BLaER1 treated with 17β-estradiol and CSF1 and Interleukin-3, amounts not matched to agents 10 nM and 100 nM (cell line): ENCODE results near the gene ZNF423.

Experiments
- H3K27ac ChIP-seq, 11 experiments: shearing (Covaris generic); formaldehyde crosslinking; 2 replicates each; pipeline ENCODE4 v1.8.1; 2022
- H3K27me3 ChIP-seq, 11 experiments: shearing (Covaris generic); formaldehyde crosslinking; 2 replicates each; pipeline ENCODE4 v1.8.1; 2022
- H3K36me3 ChIP-seq, 11 experiments: shearing (Covaris generic); formaldehyde crosslinking; 2 replicates each; pipeline ENCODE4 v1.8.1; 2022
- H3K4me1 ChIP-seq, 10 experiments: shearing (Covaris generic); formaldehyde crosslinking; 2 replicates each; pipeline ENCODE4 v1.8.1; 2022
- H3K4me2 ChIP-seq, 11 experiments: shearing (Covaris generic); formaldehyde crosslinking; 2 replicates each; pipeline ENCODE4 v1.8.1; 2022
- H3K4me3 ChIP-seq, 10 experiments: shearing (Covaris generic); formaldehyde crosslinking; 2 replicates each; pipeline ENCODE4 v1.8.1; 2022
- H3K9ac ChIP-seq, 11 experiments: shearing (Covaris generic); formaldehyde crosslinking; 2 replicates each; pipeline ENCODE4 v1.8.1; 2022
- H3K9me3 ChIP-seq, 11 experiments: shearing (Covaris generic); formaldehyde crosslinking; replicated peaks in 1 of 11; 2 replicates each; pipeline ENCODE4 v1.8.1; 2022
- H4K20me1 ChIP-seq, 11 experiments: shearing (Covaris generic); formaldehyde crosslinking; 2 replicates each; pipeline ENCODE4 v1.8.1; 2022
- Cebpa-rat ChIP-seq, 11 experiments: shearing (Covaris generic); IDR thresholded peaks; 2 replicates each; pipeline ENCODE4 v1.8.1; 2022

Gene ZNF423

DNA sequence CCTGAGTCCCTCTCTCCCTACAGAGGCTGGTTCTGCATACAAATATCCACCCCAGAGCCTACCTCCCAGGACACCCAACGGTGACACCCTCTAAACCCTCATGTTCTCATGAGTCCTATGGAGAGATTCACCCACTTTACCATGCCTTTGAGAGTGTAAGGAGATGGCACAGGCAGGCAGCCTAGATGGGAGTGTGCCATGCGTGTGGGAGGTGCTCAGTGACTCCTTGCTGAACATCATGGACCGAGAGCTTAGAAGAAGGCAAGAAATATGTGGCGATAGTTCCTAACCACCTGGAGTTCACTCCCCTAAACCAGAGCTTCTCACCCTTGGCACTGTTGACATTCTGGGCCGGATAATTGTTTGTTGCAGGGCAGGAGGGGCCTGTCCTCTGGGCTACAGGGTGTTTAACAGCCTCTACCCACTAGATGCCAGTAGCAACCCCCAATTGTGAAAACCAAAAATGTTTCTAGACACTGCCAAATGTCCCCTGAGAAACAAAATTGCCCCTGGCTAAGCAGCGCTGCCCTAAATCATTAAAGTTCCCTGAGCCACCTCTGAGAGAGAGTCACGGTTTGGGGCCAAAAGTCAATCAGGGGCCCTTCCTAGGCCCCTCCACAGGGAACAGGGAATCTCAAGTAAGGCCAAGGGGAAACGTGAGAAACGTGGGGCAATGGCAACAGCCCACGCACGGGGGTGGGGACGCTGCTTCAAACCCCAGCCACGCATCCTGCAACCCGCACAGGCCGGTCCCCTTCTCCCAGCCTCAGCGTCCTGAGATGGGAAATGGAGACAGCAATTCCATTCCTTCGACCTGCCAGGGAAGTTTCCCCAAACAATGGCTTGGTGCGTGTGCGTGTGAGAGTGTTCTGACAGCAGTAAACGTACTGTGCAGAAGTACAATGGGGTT, 415.5 kb downstream of the ZNF423 start:
- no peaks in the 10 kb centered on the region for H3K9me3 ChIP-seq
- peak overlapping the region in 10 of 11 experiments; percentile 24 to 82 (median 67); a peak in 17 of 22 replicates for H3K9ac ChIP-seq
- no peaks in the 10 kb centered on the region for H3K36me3 ChIP-seq
- peak overlapping the region in 9 of 11 experiments; percentile 65 to 91 (median 84); a peak in 17 of 22 replicates for H3K27ac ChIP-seq
- H3K4me2 ChIP-seq = peak overlapping the region; percentile 84 to 96 (median 94)
- no peaks in the 10 kb centered on the region for H4K20me1 ChIP-seq
- no peak for TF ChIP-seq Cebpa-rat (IDR thresholded peaks at IDR 0.05)
- H3K4me3 ChIP-seq = peak overlapping the region in 7 of 10 experiments; percentile 9 to 59 (median 44); a peak in 11 of 20 replicates
- no peaks in the 10 kb centered on the region for H3K27me3 ChIP-seq
- H3K4me1 ChIP-seq = peaks cover 24 to 70% (median 64%) of the 10 kb centered on the region in 10 experiments

DNA sequence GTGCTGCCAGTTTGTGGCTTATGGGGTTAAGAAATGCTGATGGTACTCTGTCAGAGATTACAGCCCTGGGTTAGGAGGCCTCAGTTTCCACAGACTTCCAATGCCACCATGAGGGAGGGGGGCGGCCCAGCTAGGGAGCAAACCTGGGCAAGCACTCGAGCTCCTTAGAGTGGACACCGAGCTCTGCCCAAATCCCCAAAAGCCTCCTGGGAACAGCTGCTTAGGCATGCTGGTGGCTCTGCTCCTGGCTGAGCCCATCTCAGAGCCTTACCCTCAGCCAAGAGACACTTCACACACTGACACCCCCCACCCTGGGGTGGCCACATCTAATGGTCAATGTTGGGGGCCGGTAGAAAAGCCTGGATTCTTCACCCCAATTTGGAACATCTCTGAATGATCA, 416.2 kb downstream of the ZNF423 start:
- H3K4me1 ChIP-seq = peaks cover 24 to 63% (median 57%) of the 10 kb centered on the region in 10 experiments
- H3K27ac ChIP-seq = peak overlapping the region in 4 of 11 experiments; percentile 86 to 91 (median 88); a peak in 5 of 22 replicates
- no peaks in the 10 kb centered on the region for H4K20me1 ChIP-seq
- no peaks in the 10 kb centered on the region for H3K27me3 ChIP-seq
- H3K36me3 ChIP-seq = no peaks in the 10 kb centered on the region
- H3K9me3 ChIP-seq = no peaks in the 10 kb centered on the region
- no peak for TF ChIP-seq Cebpa-rat (IDR thresholded peaks at IDR 0.05)
- H3K4me2 ChIP-seq = peak overlapping the region in 10 of 11 experiments; percentile 84 to 96 (median 94); a peak in 18 of 22 replicates
- no peak overlapping the region for H3K4me3 ChIP-seq
- peak overlapping the region in 5 of 11 experiments; percentile 29 to 80 (median 74); a peak in 9 of 22 replicates for H3K9ac ChIP-seq

DNA sequence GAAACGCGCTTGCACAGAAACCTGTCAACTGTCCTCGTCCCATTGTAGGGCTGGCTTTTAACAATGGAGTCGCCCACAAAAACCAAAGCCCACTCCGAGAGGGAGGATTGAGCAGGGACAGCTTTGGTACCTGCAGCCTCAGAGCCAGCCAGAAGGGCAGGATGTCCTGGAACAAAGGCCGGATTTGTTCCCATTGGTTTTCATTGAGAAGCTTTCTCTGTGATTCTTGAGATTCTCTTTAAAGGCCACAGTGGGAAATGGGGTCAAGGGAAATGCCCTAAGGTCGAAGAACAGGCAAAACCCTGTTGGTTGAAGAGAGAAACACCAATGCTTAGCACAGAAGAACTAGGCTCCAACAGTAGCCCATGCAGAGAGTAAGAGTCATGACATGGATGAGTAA, 416.9 kb downstream of the ZNF423 start:
- TF ChIP-seq Cebpa-rat (IDR thresholded peaks at IDR 0.05) = no peak
- H3K9ac ChIP-seq = peak overlapping the region in 2 of 11 experiments; percentile 76 to 80; a peak in 1 of 22 replicates
- no peaks in the 10 kb centered on the region for H3K9me3 ChIP-seq
- no peaks in the 10 kb centered on the region for H3K27me3 ChIP-seq
- H3K27ac ChIP-seq = no peak overlapping the region
- H3K4me1 ChIP-seq = peaks cover 24 to 57% (median 51%) of the 10 kb centered on the region in 10 experiments
- peak overlapping the region in 8 of 11 experiments; percentile 89 to 96 (median 94); a peak in 14 of 22 replicates for H3K4me2 ChIP-seq
- H4K20me1 ChIP-seq = no peaks in the 10 kb centered on the region
- no peaks in the 10 kb centered on the region for H3K36me3 ChIP-seq
- no peak overlapping the region for H3K4me3 ChIP-seq
